DND-41 (cell line): Measurements from ENCODE around the gene SPATC1L.

Source experiments
- ATAC-seq: fragments of 200-7000 bp; cut with Tn5 transposase; 3 replicates; pipeline ENCODE4 v1.9.1; 2021; ENCODE audit warnings: low read depth; ENCODE audit not compliant: insufficient read depth
- DNase-seq: peaks from one replicate; pipeline ENCODE4 v3.0.0-alpha.2; 2020
- H2AFZ ChIP-seq: 2 replicates; pipeline ENCODE4 v1.6.0; 2012; ENCODE audit warnings: low read depth, low read length
- H3K27ac ChIP-seq: 2 replicates; pipeline ENCODE4 v1.5.1; 2012; ENCODE audit warnings: low read length, inconsistent platforms
- H3K27me3 ChIP-seq: fragments of 200-600 bp; sonication (generic); 2 replicates; pipeline ENCODE4 v1.6.0; 2012; ENCODE audit warnings: low read length, mild to moderate bottlenecking, inconsistent platforms; ENCODE audit not compliant: insufficient read depth, poor library complexity
- H3K36me3 ChIP-seq: 2 replicates; pipeline ENCODE4 v1.5.1; 2012; ENCODE audit warnings: low read length, inconsistent platforms; ENCODE audit not compliant: insufficient read depth
- H3K4me1 ChIP-seq: 2 replicates; pipeline ENCODE4 v1.5.1; 2012; ENCODE audit warnings: mild to moderate bottlenecking, low read length; ENCODE audit not compliant: insufficient read depth
- H3K4me2 ChIP-seq: 2 replicates; pipeline ENCODE4 v1.6.0; 2012; ENCODE audit warnings: mild to moderate bottlenecking, moderate library complexity, low read length, inconsistent platforms; ENCODE audit not compliant: insufficient read depth
- H3K4me3 ChIP-seq, 2 experiments: fragments of 200-600 bp in 1 of 2; shearing (Covaris generic) in 1 of 2; 2 replicates each; pipeline ENCODE4 v1.5.1; 2012 to 2016; ENCODE audit warnings: inconsistent platforms in 2 of 2, low read length in 2 of 2, mild to moderate bottlenecking in 2 of 2, low read depth in 1 of 2, moderate library complexity in 1 of 2
- H3K79me2 ChIP-seq: 2 replicates; pipeline ENCODE4 v1.6.0; 2012; ENCODE audit warnings: low read length, inconsistent platforms; ENCODE audit not compliant: insufficient read depth
- H3K9ac ChIP-seq: 2 replicates; pipeline ENCODE4 v1.6.0; 2012; ENCODE audit warnings: low read depth, mild to moderate bottlenecking, inconsistent platforms, low read length, moderate library complexity
- H3K9me3 ChIP-seq: 2 replicates; pipeline ENCODE4 v1.5.1; 2012; ENCODE audit warnings: low read length, moderate library complexity, mild to moderate bottlenecking, inconsistent platforms; ENCODE audit not compliant: insufficient read depth, severe bottlenecking
- H4K20me1 ChIP-seq: 2 replicates; pipeline ENCODE4 v1.6.0; 2012; ENCODE audit warnings: low read length; ENCODE audit not compliant: insufficient read depth
- EZH2 ChIP-seq: IDR thresholded peaks from 3 replicates; pipeline ENCODE4 v1.6.1; 2012; ENCODE audit warnings: borderline replicate concordance, low read depth, mild to moderate bottlenecking, moderate library complexity, low read length, inconsistent platforms; ENCODE audit not compliant: severe bottlenecking
- TF ChIP-seq, protein P1 (sequence below): IDR thresholded peaks from 2 replicates; pipeline ENCODE4 v1.5.1; 2012; ENCODE audit warnings: borderline replicate concordance, low read length, moderate library complexity, mild to moderate bottlenecking; ENCODE audit not compliant: poor library complexity, severe bottlenecking; ENCODE audit errors: extremely low read depth

SPATC1L gene

DNA sequence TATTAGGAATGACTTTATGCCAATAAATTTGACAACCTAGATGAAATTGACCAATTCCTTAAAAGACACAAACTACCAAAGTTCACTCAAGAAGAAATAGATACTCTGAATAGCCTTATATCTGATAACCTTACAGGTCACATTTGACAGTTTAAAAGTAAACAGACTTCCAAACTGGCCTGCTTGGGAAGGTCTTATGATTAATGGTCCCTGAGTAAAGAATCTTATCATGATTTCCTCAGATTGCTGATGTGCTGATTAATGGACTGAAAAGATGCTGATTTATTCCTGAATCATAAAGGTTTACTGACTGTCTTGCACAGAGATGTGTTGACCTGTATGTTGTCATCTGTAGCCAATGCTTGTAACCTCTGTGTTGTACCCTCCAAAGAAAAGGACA is 19.2 kb downstream of the SPATC1L start:
- Histone ChIP-seq H3K27ac (no peak overlapping the region), H3K4me3 (no peak overlapping the region), H3K4me1 (no peaks in the 10 kb centered on the region), H3K4me2 (no peak overlapping the region), H3K27me3 (no peaks in the 10 kb centered on the region), H2AFZ (no peak overlapping the region), H3K9me3 (peaks cover 3% of the 10 kb centered on the region), H3K79me2 (no peaks in the 10 kb centered on the region), H4K20me1 (no peaks in the 10 kb centered on the region), H3K36me3 (no peaks in the 10 kb centered on the region), H3K9ac (no peak overlapping the region)
- TF ChIP-seq, protein P1, sequence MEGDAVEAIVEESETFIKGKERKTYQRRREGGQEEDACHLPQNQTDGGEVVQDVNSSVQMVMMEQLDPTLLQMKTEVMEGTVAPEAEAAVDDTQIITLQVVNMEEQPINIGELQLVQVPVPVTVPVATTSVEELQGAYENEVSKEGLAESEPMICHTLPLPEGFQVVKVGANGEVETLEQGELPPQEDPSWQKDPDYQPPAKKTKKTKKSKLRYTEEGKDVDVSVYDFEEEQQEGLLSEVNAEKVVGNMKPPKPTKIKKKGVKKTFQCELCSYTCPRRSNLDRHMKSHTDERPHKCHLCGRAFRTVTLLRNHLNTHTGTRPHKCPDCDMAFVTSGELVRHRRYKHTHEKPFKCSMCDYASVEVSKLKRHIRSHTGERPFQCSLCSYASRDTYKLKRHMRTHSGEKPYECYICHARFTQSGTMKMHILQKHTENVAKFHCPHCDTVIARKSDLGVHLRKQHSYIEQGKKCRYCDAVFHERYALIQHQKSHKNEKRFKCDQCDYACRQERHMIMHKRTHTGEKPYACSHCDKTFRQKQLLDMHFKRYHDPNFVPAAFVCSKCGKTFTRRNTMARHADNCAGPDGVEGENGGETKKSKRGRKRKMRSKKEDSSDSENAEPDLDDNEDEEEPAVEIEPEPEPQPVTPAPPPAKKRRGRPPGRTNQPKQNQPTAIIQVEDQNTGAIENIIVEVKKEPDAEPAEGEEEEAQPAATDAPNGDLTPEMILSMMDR = no peak
- no peak for TF ChIP-seq EZH2
- no peak for ATAC-seq
- no peak for DNase-seq

DNA sequence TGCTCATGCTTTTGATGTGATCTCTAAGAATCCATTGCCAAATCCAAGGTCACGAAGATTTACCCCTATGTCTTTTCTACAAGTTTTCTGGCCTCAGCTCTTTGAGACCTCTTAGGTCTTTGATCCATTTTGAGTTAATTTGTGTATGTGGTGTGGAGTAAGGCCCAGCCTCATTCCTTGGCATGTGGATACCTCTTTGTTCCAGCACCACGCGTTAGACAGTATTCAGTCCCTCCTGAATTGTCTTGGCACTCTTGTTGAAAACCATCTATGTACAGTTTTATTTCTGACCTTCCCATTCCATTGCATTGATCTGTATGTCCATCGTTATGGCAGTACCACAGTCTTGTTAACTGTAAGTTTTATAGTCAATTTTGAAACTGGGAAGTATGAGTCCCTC is 20.9 kb downstream of the SPATC1L start:
- no peak overlapping the region for H2AFZ ChIP-seq
- ATAC-seq (no peak), DNase-seq (no peak)
- no peak overlapping the region for H3K9ac ChIP-seq
- no peak overlapping the region for H3K4me2 ChIP-seq
- no peaks in the 10 kb centered on the region for H3K79me2 ChIP-seq
- no peaks in the 10 kb centered on the region for H4K20me1 ChIP-seq
- H3K27me3 ChIP-seq = no peaks in the 10 kb centered on the region
- no peak for TF ChIP-seq EZH2
- TF ChIP-seq, protein P1 = no peak
- H3K36me3 ChIP-seq = no peaks in the 10 kb centered on the region
- no peak overlapping the region for H3K4me3 ChIP-seq
- peaks cover 3% of the 10 kb centered on the region for H3K9me3 ChIP-seq
- no peak overlapping the region for H3K27ac ChIP-seq
- H3K4me1 ChIP-seq = no peaks in the 10 kb centered on the region

DNA sequence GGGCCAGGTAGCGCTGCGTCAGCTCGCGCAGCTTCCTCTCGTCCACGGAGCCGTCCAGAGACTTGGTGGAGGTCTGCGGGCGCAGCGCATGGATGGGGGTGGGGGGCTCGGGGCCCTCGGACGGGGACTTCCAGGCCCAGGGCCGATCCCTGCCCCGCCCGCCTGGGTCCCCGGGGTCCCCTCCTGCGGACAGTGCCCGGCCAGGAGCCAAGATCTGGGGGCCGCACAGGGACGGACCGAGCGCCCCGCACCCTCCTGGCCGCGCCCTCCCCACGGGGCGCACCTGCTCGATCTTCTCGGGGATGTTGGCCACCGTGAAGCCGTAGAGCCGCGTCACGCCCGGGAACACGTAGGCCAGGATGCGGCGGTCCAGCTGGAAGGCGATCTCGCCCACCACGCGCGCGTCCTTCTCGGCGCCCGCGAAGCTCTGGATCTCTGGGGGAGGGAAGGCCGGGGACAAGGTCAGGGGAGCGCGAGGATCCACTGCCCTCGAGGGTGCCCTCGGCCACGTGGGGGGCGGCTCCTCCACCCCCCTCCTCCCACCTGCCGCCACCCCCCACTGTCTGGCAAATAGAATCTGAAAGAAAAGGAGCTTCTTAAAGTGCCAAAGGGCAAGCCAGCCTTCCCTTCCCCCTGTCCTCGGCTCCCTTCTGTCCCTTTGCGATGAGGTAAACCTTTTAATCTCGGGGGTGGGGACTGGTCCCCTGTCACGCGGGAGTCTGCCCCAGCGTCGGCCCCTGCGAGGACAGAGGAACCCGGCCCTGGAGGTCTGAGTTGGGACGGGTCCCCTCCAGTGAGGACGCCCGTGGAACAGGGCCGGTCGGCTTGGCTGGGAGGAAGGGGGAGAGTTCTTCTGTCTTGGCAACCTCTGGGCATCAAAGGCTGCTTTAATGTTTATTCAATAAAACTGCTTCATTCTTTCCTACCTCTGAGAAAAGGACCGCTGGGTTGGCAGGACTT is 22.3 kb downstream of the SPATC1L start:
- no peak overlapping the region for H3K4me2 ChIP-seq
- no peak overlapping the region for H3K9ac ChIP-seq
- no peaks in the 10 kb centered on the region for H3K27me3 ChIP-seq
- no peaks in the 10 kb centered on the region for H3K36me3 ChIP-seq
- no peak overlapping the region for H2AFZ ChIP-seq
- DNase-seq (no peak), ATAC-seq (no peak)
- H3K4me1 ChIP-seq = no peaks in the 10 kb centered on the region
- H4K20me1 ChIP-seq = no peaks in the 10 kb centered on the region
- no peak overlapping the region for H3K4me3 ChIP-seq
- peaks cover 3% of the 10 kb centered on the region for H3K9me3 ChIP-seq
- no peak overlapping the region for H3K27ac ChIP-seq
- no peak for TF ChIP-seq EZH2
- TF ChIP-seq, protein P1 = no peak
- H3K79me2 ChIP-seq = no peaks in the 10 kb centered on the region
